Measurements from ENCODE around the gene TCP1.

- TF ChIP-seq JUNB (IDR thresholded peaks at IDR 0.05; ENCODE audit: unreplicated experiment), result no peak
- TF ChIP-seq CTCF (conservative IDR thresholded peaks at IDR 0.05; ENCODE audit: low read depth in 2 of 2), result no peak
- no peak for TF ChIP-seq POLR2AphosphoS5 (IDR thresholded peaks at IDR 0.05; ENCODE audit: low read depth)
Observed at GRCh38 chr6:159728531-159728964, 60.9 kb downstream of the TCP1 start.

Data from GM23338 (cell line).